Panc1 (cell line): ENCODE results near the gene CD55.

Experiments used
- CTCF ChIP-seq: fragments of 450-650 bp; IDR thresholded peaks from 2 replicates; pipeline ENCODE4 v1.5.1; 2017; ENCODE audit warnings: mild to moderate bottlenecking
- POLR2AphosphoS5 ChIP-seq: IDR thresholded peaks from 2 replicates; pipeline ENCODE4 v1.6.1; 2012; ENCODE audit warnings: mild to moderate bottlenecking, low read depth, low read length, moderate library complexity
- SIN3A ChIP-seq: IDR thresholded peaks from 2 replicates; pipeline ENCODE4 v1.6.1; 2012; ENCODE audit warnings: low read depth, mild to moderate bottlenecking, low read length, moderate library complexity, borderline replicate concordance; ENCODE audit not compliant: insufficient read depth
- TCF7L2 ChIP-seq: IDR thresholded peaks from 2 replicates; pipeline ENCODE4 v1.6.1; 2011; ENCODE audit warnings: mild to moderate bottlenecking, low read depth, low read length, inconsistent platforms
- TF ChIP-seq, protein P1 (sequence below), 2 experiments: IDR thresholded peaks; 2 replicates each; pipeline ENCODE4 v1.6.1; 2011 to 2012; ENCODE audit warnings: low read depth in 2 of 2, control low read depth in 1 of 2, low read length in 1 of 2, mild to moderate bottlenecking in 1 of 2, moderate library complexity in 1 of 2; ENCODE audit not compliant: insufficient read depth in 1 of 2

- no peak for TF ChIP-seq CTCF
- TF ChIP-seq, protein P1, sequence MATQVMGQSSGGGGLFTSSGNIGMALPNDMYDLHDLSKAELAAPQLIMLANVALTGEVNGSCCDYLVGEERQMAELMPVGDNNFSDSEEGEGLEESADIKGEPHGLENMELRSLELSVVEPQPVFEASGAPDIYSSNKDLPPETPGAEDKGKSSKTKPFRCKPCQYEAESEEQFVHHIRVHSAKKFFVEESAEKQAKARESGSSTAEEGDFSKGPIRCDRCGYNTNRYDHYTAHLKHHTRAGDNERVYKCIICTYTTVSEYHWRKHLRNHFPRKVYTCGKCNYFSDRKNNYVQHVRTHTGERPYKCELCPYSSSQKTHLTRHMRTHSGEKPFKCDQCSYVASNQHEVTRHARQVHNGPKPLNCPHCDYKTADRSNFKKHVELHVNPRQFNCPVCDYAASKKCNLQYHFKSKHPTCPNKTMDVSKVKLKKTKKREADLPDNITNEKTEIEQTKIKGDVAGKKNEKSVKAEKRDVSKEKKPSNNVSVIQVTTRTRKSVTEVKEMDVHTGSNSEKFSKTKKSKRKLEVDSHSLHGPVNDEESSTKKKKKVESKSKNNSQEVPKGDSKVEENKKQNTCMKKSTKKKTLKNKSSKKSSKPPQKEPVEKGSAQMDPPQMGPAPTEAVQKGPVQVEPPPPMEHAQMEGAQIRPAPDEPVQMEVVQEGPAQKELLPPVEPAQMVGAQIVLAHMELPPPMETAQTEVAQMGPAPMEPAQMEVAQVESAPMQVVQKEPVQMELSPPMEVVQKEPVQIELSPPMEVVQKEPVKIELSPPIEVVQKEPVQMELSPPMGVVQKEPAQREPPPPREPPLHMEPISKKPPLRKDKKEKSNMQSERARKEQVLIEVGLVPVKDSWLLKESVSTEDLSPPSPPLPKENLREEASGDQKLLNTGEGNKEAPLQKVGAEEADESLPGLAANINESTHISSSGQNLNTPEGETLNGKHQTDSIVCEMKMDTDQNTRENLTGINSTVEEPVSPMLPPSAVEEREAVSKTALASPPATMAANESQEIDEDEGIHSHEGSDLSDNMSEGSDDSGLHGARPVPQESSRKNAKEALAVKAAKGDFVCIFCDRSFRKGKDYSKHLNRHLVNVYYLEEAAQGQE (IDR thresholded peaks at IDR 0.05; ENCODE audit: insufficient read depth in 1 of 2, low read depth in 2 of 2, low read length in 1 of 2), result no peak
- TF ChIP-seq POLR2AphosphoS5, result no peak
- no peak for TF ChIP-seq SIN3A
- no peak for TF ChIP-seq TCF7L2
These were observed 22.7 kb downstream of the CD55 start for GRCh38 chr1:207344221-207344620.
